ENCODE results near the gene SLC22A17. TPM values are rescaled to one million over a fixed set of nuclear protein-coding genes. Genes with fewer than 3 reads are reported as not detected.

SLC22A17 gene
- total RNA-seq, 1 experiment from 2014 or later = 42.3 TPM

DNA sequence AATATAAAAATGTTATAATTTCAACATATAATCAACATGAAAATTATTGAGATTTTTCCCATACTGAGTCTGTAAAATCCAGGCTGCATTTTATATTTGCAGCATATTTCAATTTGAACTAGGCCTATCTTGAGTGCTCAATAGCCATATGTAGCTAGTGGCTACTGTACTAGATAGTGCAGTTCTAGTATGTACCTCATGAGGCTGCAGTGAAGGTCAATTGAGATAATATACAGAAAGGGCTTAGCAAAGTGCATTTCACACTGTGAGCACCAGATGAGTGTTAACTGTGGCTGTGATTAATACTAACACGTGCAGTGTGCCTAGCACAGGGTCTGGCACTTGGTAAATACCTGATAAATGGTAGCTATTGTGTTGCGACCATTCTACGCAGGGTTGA is 5.4 kb upstream of the SLC22A17 start:
- H3K36me3 Mint-ChIP-seq = peaks cover 15% of the 10 kb centered on the region
- POLR2A ChIA-PET = no interaction called here
- H3K27ac Mint-ChIP-seq = no peak overlapping the region
- H3K9me3 Mint-ChIP-seq = no peaks in the 10 kb centered on the region
- peaks cover 20% of the 10 kb centered on the region for H3K27me3 Mint-ChIP-seq (ENCODE audit: low read depth)
- ATAC-seq (no peak), DNase-seq (ENCODE audit: low spot score) (no peak)
- TF ChIP-seq, protein P1, sequence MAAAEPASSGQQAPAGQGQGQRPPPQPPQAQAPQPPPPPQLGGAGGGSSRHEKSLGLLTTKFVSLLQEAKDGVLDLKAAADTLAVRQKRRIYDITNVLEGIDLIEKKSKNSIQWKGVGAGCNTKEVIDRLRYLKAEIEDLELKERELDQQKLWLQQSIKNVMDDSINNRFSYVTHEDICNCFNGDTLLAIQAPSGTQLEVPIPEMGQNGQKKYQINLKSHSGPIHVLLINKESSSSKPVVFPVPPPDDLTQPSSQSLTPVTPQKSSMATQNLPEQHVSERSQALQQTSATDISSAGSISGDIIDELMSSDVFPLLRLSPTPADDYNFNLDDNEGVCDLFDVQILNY (CRISPR knock-in tag; IDR thresholded peaks at IDR 0.05) = no peak
- TF ChIP-seq, protein P2, sequence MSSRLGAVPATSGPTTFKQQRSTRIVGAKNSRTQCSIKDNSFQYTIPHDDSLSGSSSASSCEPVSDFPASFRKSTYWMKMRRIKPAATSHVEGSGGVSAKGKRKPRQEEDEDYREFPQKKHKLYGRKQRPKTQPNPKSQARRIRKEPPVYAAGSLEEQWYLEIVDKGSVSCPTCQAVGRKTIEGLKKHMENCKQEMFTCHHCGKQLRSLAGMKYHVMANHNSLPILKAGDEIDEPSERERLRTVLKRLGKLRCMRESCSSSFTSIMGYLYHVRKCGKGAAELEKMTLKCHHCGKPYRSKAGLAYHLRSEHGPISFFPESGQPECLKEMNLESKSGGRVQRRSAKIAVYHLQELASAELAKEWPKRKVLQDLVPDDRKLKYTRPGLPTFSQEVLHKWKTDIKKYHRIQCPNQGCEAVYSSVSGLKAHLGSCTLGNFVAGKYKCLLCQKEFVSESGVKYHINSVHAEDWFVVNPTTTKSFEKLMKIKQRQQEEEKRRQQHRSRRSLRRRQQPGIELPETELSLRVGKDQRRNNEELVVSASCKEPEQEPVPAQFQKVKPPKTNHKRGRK (CRISPR knock-in tag; IDR thresholded peaks at IDR 0.05; ENCODE audit: borderline replicate concordance) = no peak
- TF ChIP-seq SMAD4 (CRISPR knock-in tag; IDR thresholded peaks at IDR 0.05) = no peak
- no peak for TF ChIP-seq RELA (CRISPR knock-in tag; IDR thresholded peaks at IDR 0.05; ENCODE audit: borderline replicate concordance)
- TF ChIP-seq, protein P3, sequence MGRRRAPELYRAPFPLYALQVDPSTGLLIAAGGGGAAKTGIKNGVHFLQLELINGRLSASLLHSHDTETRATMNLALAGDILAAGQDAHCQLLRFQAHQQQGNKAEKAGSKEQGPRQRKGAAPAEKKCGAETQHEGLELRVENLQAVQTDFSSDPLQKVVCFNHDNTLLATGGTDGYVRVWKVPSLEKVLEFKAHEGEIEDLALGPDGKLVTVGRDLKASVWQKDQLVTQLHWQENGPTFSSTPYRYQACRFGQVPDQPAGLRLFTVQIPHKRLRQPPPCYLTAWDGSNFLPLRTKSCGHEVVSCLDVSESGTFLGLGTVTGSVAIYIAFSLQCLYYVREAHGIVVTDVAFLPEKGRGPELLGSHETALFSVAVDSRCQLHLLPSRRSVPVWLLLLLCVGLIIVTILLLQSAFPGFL (CRISPR knock-in tag; IDR thresholded peaks at IDR 0.05; ENCODE audit: borderline replicate concordance) = no peak
- TF ChIP-seq, protein P4, sequence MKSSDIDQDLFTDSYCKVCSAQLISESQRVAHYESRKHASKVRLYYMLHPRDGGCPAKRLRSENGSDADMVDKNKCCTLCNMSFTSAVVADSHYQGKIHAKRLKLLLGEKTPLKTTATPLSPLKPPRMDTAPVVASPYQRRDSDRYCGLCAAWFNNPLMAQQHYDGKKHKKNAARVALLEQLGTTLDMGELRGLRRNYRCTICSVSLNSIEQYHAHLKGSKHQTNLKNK (CRISPR knock-in tag; IDR thresholded peaks at IDR 0.05) = no peak
- TF ChIP-seq, protein P5, sequence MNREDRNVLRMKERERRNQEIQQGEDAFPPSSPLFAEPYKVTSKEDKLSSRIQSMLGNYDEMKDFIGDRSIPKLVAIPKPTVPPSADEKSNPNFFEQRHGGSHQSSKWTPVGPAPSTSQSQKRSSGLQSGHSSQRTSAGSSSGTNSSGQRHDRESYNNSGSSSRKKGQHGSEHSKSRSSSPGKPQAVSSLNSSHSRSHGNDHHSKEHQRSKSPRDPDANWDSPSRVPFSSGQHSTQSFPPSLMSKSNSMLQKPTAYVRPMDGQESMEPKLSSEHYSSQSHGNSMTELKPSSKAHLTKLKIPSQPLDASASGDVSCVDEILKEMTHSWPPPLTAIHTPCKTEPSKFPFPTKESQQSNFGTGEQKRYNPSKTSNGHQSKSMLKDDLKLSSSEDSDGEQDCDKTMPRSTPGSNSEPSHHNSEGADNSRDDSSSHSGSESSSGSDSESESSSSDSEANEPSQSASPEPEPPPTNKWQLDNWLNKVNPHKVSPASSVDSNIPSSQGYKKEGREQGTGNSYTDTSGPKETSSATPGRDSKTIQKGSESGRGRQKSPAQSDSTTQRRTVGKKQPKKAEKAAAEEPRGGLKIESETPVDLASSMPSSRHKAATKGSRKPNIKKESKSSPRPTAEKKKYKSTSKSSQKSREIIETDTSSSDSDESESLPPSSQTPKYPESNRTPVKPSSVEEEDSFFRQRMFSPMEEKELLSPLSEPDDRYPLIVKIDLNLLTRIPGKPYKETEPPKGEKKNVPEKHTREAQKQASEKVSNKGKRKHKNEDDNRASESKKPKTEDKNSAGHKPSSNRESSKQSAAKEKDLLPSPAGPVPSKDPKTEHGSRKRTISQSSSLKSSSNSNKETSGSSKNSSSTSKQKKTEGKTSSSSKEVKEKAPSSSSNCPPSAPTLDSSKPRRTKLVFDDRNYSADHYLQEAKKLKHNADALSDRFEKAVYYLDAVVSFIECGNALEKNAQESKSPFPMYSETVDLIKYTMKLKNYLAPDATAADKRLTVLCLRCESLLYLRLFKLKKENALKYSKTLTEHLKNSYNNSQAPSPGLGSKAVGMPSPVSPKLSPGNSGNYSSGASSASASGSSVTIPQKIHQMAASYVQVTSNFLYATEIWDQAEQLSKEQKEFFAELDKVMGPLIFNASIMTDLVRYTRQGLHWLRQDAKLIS (CRISPR knock-in tag; IDR thresholded peaks at IDR 0.05; ENCODE audit: borderline replicate concordance) = no peak
- H3K4me1 Mint-ChIP-seq = peaks cover 10% of the 10 kb centered on the region
- CTCF ChIA-PET = interaction anchor here (1.0 to 6.5 kb wide), 3 partner anchors 22 to 99 kb away, joined by 3 to 95 read pairs (median 4); no protein-coding TSS in a partner anchor
- no peak overlapping the region for H3K4me3 Mint-ChIP-seq

DNA sequence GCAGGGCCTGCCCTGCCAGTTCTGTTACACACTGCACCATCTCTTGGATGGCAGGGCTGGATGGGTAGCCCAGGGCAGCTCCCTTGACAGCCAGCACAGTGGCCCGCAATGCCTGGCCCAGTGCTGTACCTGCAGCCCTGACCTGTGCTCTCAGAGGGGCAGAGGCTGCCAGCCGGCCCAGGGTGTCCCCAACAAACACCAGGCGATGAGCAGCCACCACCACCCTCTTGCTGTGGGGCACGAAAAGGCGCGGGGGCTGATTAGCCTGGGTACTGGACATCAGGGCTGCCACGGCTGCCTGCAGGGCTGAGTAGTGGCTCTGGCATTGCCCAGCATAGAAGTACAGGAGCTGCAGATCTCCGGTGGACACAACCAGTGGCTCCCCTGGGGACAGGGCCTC is 4.6 kb upstream of the SLC22A17 start:
- TF ChIP-seq ZNF219 (CRISPR knock-in tag; IDR thresholded peaks at IDR 0.05; ENCODE audit: borderline replicate concordance) (no peak), ESRRA (CRISPR knock-in tag; IDR thresholded peaks at IDR 0.05; ENCODE audit: borderline replicate concordance) (no peak), ZNF423 (CRISPR knock-in tag; IDR thresholded peaks at IDR 0.05) (no peak), NFYB (CRISPR knock-in tag; conservative IDR thresholded peaks at IDR 0.05; ENCODE audit: low read depth) (no peak), OVOL2 (CRISPR knock-in tag; IDR thresholded peaks at IDR 0.05; ENCODE audit: borderline replicate concordance) (no peak), CREM (CRISPR knock-in tag; IDR thresholded peaks at IDR 0.05) (no peak), ETV6 (CRISPR knock-in tag; IDR thresholded peaks at IDR 0.05) (no peak), FOXK1 (CRISPR knock-in tag; IDR thresholded peaks at IDR 0.05) (no peak)
- TF ChIP-seq, protein P6, sequence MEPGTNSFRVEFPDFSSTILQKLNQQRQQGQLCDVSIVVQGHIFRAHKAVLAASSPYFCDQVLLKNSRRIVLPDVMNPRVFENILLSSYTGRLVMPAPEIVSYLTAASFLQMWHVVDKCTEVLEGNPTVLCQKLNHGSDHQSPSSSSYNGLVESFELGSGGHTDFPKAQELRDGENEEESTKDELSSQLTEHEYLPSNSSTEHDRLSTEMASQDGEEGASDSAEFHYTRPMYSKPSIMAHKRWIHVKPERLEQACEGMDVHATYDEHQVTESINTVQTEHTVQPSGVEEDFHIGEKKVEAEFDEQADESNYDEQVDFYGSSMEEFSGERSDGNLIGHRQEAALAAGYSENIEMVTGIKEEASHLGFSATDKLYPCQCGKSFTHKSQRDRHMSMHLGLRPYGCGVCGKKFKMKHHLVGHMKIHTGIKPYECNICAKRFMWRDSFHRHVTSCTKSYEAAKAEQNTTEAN (CRISPR knock-in tag; IDR thresholded peaks at IDR 0.05) = no peak
- TF ChIP-seq, protein P3 (CRISPR knock-in tag; IDR thresholded peaks at IDR 0.05; ENCODE audit: borderline replicate concordance) = no peak
- TF ChIP-seq, protein P7, sequence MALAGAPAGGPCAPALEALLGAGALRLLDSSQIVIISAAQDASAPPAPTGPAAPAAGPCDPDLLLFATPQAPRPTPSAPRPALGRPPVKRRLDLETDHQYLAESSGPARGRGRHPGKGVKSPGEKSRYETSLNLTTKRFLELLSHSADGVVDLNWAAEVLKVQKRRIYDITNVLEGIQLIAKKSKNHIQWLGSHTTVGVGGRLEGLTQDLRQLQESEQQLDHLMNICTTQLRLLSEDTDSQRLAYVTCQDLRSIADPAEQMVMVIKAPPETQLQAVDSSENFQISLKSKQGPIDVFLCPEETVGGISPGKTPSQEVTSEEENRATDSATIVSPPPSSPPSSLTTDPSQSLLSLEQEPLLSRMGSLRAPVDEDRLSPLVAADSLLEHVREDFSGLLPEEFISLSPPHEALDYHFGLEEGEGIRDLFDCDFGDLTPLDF (CRISPR knock-in tag; IDR thresholded peaks at IDR 0.05) = no peak
- TF ChIP-seq, protein P8, sequence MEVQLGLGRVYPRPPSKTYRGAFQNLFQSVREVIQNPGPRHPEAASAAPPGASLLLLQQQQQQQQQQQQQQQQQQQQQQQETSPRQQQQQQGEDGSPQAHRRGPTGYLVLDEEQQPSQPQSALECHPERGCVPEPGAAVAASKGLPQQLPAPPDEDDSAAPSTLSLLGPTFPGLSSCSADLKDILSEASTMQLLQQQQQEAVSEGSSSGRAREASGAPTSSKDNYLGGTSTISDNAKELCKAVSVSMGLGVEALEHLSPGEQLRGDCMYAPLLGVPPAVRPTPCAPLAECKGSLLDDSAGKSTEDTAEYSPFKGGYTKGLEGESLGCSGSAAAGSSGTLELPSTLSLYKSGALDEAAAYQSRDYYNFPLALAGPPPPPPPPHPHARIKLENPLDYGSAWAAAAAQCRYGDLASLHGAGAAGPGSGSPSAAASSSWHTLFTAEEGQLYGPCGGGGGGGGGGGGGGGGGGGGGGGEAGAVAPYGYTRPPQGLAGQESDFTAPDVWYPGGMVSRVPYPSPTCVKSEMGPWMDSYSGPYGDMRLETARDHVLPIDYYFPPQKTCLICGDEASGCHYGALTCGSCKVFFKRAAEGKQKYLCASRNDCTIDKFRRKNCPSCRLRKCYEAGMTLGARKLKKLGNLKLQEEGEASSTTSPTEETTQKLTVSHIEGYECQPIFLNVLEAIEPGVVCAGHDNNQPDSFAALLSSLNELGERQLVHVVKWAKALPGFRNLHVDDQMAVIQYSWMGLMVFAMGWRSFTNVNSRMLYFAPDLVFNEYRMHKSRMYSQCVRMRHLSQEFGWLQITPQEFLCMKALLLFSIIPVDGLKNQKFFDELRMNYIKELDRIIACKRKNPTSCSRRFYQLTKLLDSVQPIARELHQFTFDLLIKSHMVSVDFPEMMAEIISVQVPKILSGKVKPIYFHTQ (CRISPR knock-in tag; IDR thresholded peaks at IDR 0.05) = no peak
- no peak for DNase-seq (ENCODE audit: low spot score)
- ChIA-PET CTCF (interaction anchor here (1.0 to 1.4 kb wide), 2 partner anchors 23 to 99 kb away, joined by 3 to 4 read pairs; no protein-coding TSS in a partner anchor), POLR2A (no interaction called here)
- no peak overlapping the region for H3K4me3 Mint-ChIP-seq
- H3K27ac Mint-ChIP-seq = no peak overlapping the region
- H3K4me1 Mint-ChIP-seq = peaks cover 8% of the 10 kb centered on the region
- peaks cover 21% of the 10 kb centered on the region for H3K27me3 Mint-ChIP-seq (ENCODE audit: low read depth)
- peaks cover 14% of the 10 kb centered on the region for H3K36me3 Mint-ChIP-seq
- no peak for ATAC-seq
- no peaks in the 10 kb centered on the region for H3K9me3 Mint-ChIP-seq
